Peyer's patch (tissue), 4 donors: ENCODE results near the gene SLC4A2.

ENCODE experiments used
- CTCF ChIP-seq, 6 experiments: fragments of 450-650 bp in 4 of 6; fragments of 200-600 bp in 2 of 6; sonication (generic) in 1 of 6; IDR thresholded peaks; one replicate each; pipeline ENCODE4 v1.5.1; 2017 to 2019; ENCODE audit warnings: antibody characterized with exemption in 6 of 6, mild to moderate bottlenecking in 3 of 6, moderate library complexity in 1 of 6
- POLR2A ChIP-seq, 2 donors: fragments of 450-650 bp; IDR thresholded peaks; one replicate each; pipeline ENCODE4 v1.5.1; 2017; ENCODE audit warnings: antibody characterized with exemption in 2 of 2, mild to moderate bottlenecking in 2 of 2, moderate library complexity in 2 of 2

- TF ChIP-seq CTCF (IDR thresholded peaks at IDR 0.05) (no peak), POLR2A (IDR thresholded peaks at IDR 0.05) (no peak)
These were observed 44.4 kb upstream of the SLC4A2 start for GRCh38 chr7:151014950-151015349.
